Kidney (tissue), 14 donors: Measurements from ENCODE around the gene SLC51B. TPM values are rescaled to one million over a fixed set of nuclear protein-coding genes. Genes with fewer than 3 reads are reported as not detected.
"Not testable (repeated sequence)": the region's sequence is repeated elsewhere in the genome, so short reads cannot be mapped to it uniquely, and the experiment has no call there.

Experiments used
- DNase-seq, 5 donors: peaks; one replicate each; pipeline ENCODE4 v3.0.0-alpha.2; 2013 to 2020
- FAIRE-seq: peaks from 2 replicates; lab custom pipeline; 2012; peaks lifted over from hg19 to GRCh38; lab: Jason Lieb, UNC
- H3K27ac ChIP-seq, 2 donors: one replicate each; pipeline ENCODE4 v1.7.0; 2013; ENCODE audit warnings: low read depth in 2 of 2, low read length in 2 of 2, inconsistent platforms in 1 of 2
- H3K27me3 ChIP-seq: one replicate; pipeline ENCODE4 v1.7.1; 2013; ENCODE audit warnings: low read length, inconsistent platforms; ENCODE audit not compliant: control insufficient read depth, insufficient read depth
- H3K36me3 ChIP-seq, 3 donors: one replicate each; pipeline versions ENCODE4 v1.7.0 to v1.7.1; 2013; ENCODE audit warnings: low read length in 3 of 3, control low read depth in 1 of 3, inconsistent platforms in 1 of 3; ENCODE audit not compliant: insufficient read depth in 3 of 3, control insufficient read depth in 2 of 3
- H3K4me1 ChIP-seq, 3 donors: one replicate each; pipeline versions ENCODE4 v1.7.0 to v1.7.1; 2013; ENCODE audit warnings: low read length in 3 of 3, inconsistent platforms in 1 of 3, low read depth in 1 of 3; ENCODE audit not compliant: control insufficient read depth in 2 of 3, insufficient read depth in 2 of 3
- H3K4me3 ChIP-seq, 3 donors: one replicate each; pipeline versions ENCODE4 v1.7.0 to v1.8.1; 2013; ENCODE audit warnings: low read length in 3 of 3, control low read depth in 1 of 3, inconsistent platforms in 1 of 3
- H3K9ac ChIP-seq, 3 donors: one replicate each; pipeline versions ENCODE4 v1.7.0 to v1.7.1; 2013; ENCODE audit warnings: low read length in 3 of 3, control low read depth in 1 of 3, inconsistent platforms in 1 of 3
- H3K9me3 ChIP-seq, 3 donors: one replicate each; pipeline versions ENCODE4 v1.7.0 to v1.7.1; 2013; ENCODE audit warnings: low read length in 3 of 3, control low read depth in 1 of 3, inconsistent platforms in 1 of 3; ENCODE audit not compliant: control insufficient read depth in 2 of 3, insufficient read depth in 1 of 3
- CTCF ChIP-seq: IDR thresholded peaks from 3 replicates; pipeline ENCODE4 v1.5.1; 2012; ENCODE audit warnings: mild to moderate bottlenecking, moderate library complexity, borderline replicate concordance; ENCODE audit not compliant: insufficient read depth; ENCODE audit errors: extremely low read depth
- intact Hi-C: fragments of 100-400 bp; cut with DNase I; formaldehyde crosslinking; loops from one replicate; pipeline ENCODE4 v1.11.1; 2022
- polyA plus RNA-seq: library from polyadenylated mRNA; stranded (reverse); fragments of 350-450 nt; fragmentation: Illumina TruSeq; extraction: RNeasy Lipid Tissue Mini Kit (QIAGEN cat#74804); gene quantifications from one replicate; pipeline ENCODE4 v1.2.3, GENCODE V29; 2014; ENCODE audit warnings: low read depth, low replicate concordance; ENCODE audit not compliant: insufficient read depth
- total RNA-seq: library from RNA; stranded (reverse); fragmentation: NEBNext Ultra II Directional; extraction: Animal tissue kit (Norgen Biotek cat#: 25700); gene quantifications from one replicate; pipeline ENCODE4 v1.2.1, GENCODE V29; 2021
- donor health status: control.
- donor health status: control.
- donor health status: control.
- donor health status: control.
- donor health status: control.
- donor health status: DM: yes; HTN: yes; CAD: no.
- donor health status: Normal renal cell carcinoma (clear cell type).

Gene SLC51B
- total and polyA plus RNA-seq, 2 donors from 2014 or later: 2.9 to 40.9 TPM

DNA sequence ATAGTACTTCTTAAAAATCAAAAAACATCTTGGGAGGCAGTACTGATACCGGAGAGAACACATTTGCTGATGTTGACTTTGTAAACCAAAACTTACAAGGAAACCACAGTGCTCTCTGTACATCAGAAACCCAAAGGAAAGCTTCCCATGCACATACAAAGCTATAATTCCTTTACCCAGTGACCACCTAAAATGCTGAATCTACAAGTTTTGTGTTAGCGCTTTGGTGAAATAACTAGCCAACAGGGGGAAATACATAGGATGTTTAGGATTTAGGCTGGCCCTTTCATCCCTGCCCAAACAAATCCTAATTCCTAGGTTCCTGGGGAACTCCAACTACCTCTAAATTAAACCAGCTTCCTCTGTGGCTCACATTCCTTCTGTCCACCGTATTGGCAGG is 40.2 kb upstream of the SLC51B start:
- Histone ChIP-seq H3K4me3 (no peak overlapping the region), H3K9ac (no peak overlapping the region), H3K27ac (no peak overlapping the region), H3K4me1 (no peaks in the 10 kb centered on the region), H3K9me3 (no peaks in the 10 kb centered on the region), H3K27me3 (no peaks in the 10 kb centered on the region), H3K36me3 (peaks cover 0 to 6% (median 0%) of the 10 kb centered on the region in 3 donors)
- no peak for DNase-seq
- TF ChIP-seq CTCF: no peak
- intact Hi-C loops: no loop called here
- no peak for FAIRE-seq

DNA sequence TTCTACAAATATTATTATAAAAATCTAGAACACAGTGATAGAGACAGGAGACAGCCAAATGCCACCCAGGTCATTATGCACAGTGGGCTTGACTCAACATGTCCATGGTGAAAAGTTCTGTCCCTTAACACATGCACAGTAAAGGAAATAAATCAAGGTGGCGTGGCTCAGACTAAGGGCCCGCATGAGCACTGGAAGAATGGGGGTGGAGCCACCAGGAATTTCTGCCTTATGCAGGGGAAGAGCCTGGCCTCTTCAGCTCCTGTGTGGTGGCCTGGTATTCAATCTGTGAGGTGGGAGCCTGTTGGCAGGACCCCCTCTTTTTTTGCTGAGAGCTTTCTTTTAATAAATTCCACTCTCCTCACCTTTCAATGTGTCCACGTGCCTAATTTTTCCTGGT is 38.3 kb upstream of the SLC51B start:
- intact Hi-C loops: no loop called here
- Histone ChIP-seq H3K27me3 (no peaks in the 10 kb centered on the region), H3K27ac (no peak overlapping the region), H3K9ac (no peak overlapping the region), H3K36me3 (peaks cover 0 to 6% (median 2%) of the 10 kb centered on the region in 3 donors), H3K4me1 (no peaks in the 10 kb centered on the region), H3K4me3 (no peak overlapping the region), H3K9me3 (no peaks in the 10 kb centered on the region)
- no peak for TF ChIP-seq CTCF
- FAIRE-seq: no peak
- no peak for DNase-seq

- Histone ChIP-seq H3K9ac (no peak overlapping the region), H3K27ac (no peak overlapping the region), H3K9me3 (peaks cover 0 to 3% (median 0%) of the 10 kb centered on the region in 3 donors), H3K27me3 (no peaks in the 10 kb centered on the region), H3K4me1 (no peaks in the 10 kb centered on the region), H3K4me3 (no peak overlapping the region), H3K36me3 (peaks cover 4 to 14% (median 6%) of the 10 kb centered on the region in 3 donors)
- TF ChIP-seq CTCF: no peak
- FAIRE-seq (no peak), DNase-seq (no peak)
- intact Hi-C loops: no loop called here
These were observed 36.2 kb upstream of the SLC51B start for GRCh38 chr15:65008983-65009382.

DNA sequence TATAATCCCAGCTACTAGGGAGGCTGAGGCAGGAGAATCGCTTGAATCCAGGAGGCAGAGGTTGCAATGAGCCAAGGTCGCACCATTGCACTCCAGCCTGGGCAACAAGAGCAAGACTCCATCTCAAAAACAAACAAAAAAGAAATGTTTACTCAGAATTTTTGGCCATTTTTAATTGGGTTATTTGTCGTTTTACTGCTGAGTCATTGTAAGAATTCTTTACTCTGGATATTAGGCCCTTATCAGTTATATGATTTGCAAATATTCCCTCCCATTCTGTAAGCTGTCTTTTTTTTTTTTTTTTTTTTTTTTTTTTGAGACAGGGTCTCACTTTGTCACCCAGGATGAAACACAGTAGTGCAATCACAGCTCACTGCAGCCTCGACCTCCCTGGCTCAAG is 34.0 kb upstream of the SLC51B start:
- FAIRE-seq, H3K9me3 ChIP-seq, H3K27me3 ChIP-seq, H3K4me3 ChIP-seq, DNase-seq, intact Hi-C loops, H3K4me1 ChIP-seq, H3K9ac ChIP-seq, H3K27ac ChIP-seq: not testable (repeated sequence)
- peaks cover 4 to 17% (median 11%) of the 10 kb centered on the region in 3 donors for H3K36me3 ChIP-seq
